ENCODE results near the gene MYO1B. TPM values are rescaled to one million over a fixed set of nuclear protein-coding genes. Genes with fewer than 3 reads are reported as not detected.

The MYO1B gene
- total and polyA plus RNA-seq, 2 experiments from 2014 or later, result 26.4 to 70.6 TPM

GRCh38 chr2:191262436-191262835 is 17.2 kb downstream of the MYO1B start (continued):
- TF ChIP-seq CTCF (conservative IDR thresholded peaks at IDR 0.05; ENCODE audit: low read depth in 2 of 2) (no peak), REST (IDR thresholded peaks at IDR 0.05; ENCODE audit: unreplicated experiment) (no peak), ZNF114 (CRISPR knock-in tag; IDR thresholded peaks at IDR 0.05) (no peak), ZNF331 (CRISPR knock-in tag; IDR thresholded peaks at IDR 0.05; ENCODE audit: low read depth) (no peak), POLR2AphosphoS5 (IDR thresholded peaks at IDR 0.05; ENCODE audit: low read depth) (no peak)
- TF ChIP-seq, protein P1, sequence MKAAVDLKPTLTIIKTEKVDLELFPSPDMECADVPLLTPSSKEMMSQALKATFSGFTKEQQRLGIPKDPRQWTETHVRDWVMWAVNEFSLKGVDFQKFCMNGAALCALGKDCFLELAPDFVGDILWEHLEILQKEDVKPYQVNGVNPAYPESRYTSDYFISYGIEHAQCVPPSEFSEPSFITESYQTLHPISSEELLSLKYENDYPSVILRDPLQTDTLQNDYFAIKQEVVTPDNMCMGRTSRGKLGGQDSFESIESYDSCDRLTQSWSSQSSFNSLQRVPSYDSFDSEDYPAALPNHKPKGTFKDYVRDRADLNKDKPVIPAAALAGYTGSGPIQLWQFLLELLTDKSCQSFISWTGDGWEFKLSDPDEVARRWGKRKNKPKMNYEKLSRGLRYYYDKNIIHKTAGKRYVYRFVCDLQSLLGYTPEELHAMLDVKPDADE (IDR thresholded peaks at IDR 0.05), result no peak

DNA sequence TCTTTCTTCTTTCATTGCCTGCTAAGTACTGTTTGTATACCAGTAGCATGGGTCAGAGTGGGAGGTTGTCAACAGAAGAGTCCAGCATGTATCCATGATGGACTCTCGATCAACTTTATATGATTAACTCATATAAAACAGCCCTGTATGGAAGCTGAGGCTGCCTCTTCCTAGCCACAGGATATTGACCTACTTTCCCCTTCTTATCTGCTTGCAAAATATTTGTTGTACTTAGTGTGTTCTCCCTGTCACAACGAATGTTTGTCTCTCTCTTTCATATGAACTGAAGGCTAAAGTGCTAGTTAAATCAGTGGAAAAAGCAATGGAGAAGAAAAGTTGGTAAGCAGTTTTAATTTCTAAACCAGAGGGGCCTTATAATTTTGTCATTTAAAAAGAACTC is 17.8 kb downstream of the MYO1B start:
- H3K4me1 ChIP-seq (ENCODE audit: insufficient read depth), result peaks cover 41% of the 10 kb centered on the region
- no peaks in the 10 kb centered on the region for H3K9me3 Mint-ChIP-seq
- DNase-seq (ENCODE audit: low spot score) (no peak), ATAC-seq (no peak)
- H3K79me2 ChIP-seq (replicated peaks; ENCODE audit: insufficient read depth), result peaks cover 99% of the 10 kb centered on the region
- H3K27me3 ChIP-seq (ENCODE audit: insufficient read depth), result no peaks in the 10 kb centered on the region
- no peak overlapping the region for H3K27ac ChIP-seq (ENCODE audit: low read depth)
- H3K4me3 Mint-ChIP-seq, result no peak overlapping the region
- no peaks in the 10 kb centered on the region for H3K27me3 Mint-ChIP-seq (ENCODE audit: insufficient read depth, low read depth, poor library complexity)
- no peak overlapping the region for H2AFZ ChIP-seq
- H3K4me1 Mint-ChIP-seq, result peaks cover 63% of the 10 kb centered on the region
- H4K20me1 ChIP-seq (replicated peaks; ENCODE audit: insufficient read depth), result peaks cover 31% of the 10 kb centered on the region
- H3K36me3 ChIP-seq (ENCODE audit: insufficient read depth), result no peaks in the 10 kb centered on the region
- no peak overlapping the region for H3K27ac Mint-ChIP-seq
- H3K36me3 Mint-ChIP-seq (ENCODE audit: low read depth), result no peaks in the 10 kb centered on the region
- H3F3A ChIP-seq (replicated peaks; ENCODE audit: low read depth), result no peaks in the 10 kb centered on the region
- no peak overlapping the region for H3K4me2 ChIP-seq
- H3K4me3 ChIP-seq, result no peak overlapping the region
- H3K9me2 ChIP-seq (ENCODE audit: insufficient read depth), result no peaks in the 10 kb centered on the region
- TF ChIP-seq, protein P1 (IDR thresholded peaks at IDR 0.05), result no peak
- TF ChIP-seq NANOG (IDR thresholded peaks at IDR 0.05; ENCODE audit: borderline replicate concordance) (no peak), POLR2AphosphoS5 (IDR thresholded peaks at IDR 0.05; ENCODE audit: low read depth) (no peak), CTCF (conservative IDR thresholded peaks at IDR 0.05; ENCODE audit: low read depth in 2 of 2) (no peak), STAT1 (IDR thresholded peaks at IDR 0.05; ENCODE audit: unreplicated experiment) (no peak), ZNF114 (CRISPR knock-in tag; IDR thresholded peaks at IDR 0.05) (no peak), EZH2 (IDR thresholded peaks at IDR 0.05; ENCODE audit: low read depth, unreplicated experiment) (no peak), JUNB (IDR thresholded peaks at IDR 0.05; ENCODE audit: unreplicated experiment) (no peak), REST (IDR thresholded peaks at IDR 0.05; ENCODE audit: unreplicated experiment) (no peak), EZH2phosphoT487 (IDR thresholded peaks at IDR 0.05; ENCODE audit: unreplicated experiment) (no peak)
